GM10248 (cell line): ENCODE data around the gene RBPJL.

Source experiments
- CTCF ChIA-PET: fragments of 300-600 bp; sonication (Branson Sonifier 250); formaldehyde crosslinking; extraction: SDS; loops from one replicate; lab custom pipeline; 2021; ENCODE audit warnings: antibody characterized with exemption; lab: Yijun Ruan, JAX
- POLR2A ChIA-PET: fragments of 350-650 bp; sonication (Branson Sonifier 250); formaldehyde crosslinking; extraction: SDS; loops from one replicate; lab custom pipeline; 2020; ENCODE audit warnings: antibody characterized with exemption; lab: Yijun Ruan, JAX
- DNase-seq: peaks from one replicate; pipeline ENCODE4 v3.0.0; 2012; ENCODE audit errors: extremely low spot score
- CTCF ChIP-seq: IDR thresholded peaks from 2 replicates; pipeline ENCODE4 v1.5.1; 2012; ENCODE audit warnings: mild to moderate bottlenecking, low read depth; ENCODE audit errors: extremely low read depth, missing control alignments, control extremely low read depth

Gene RBPJL

GRCh38 chr20:45266977-45267376, 39.7 kb upstream of the RBPJL start:
- CTCF ChIA-PET, result no interaction called here
- POLR2A ChIA-PET, result no interaction called here
- no peak for DNase-seq
- TF ChIP-seq CTCF, result no peak

GRCh38 chr20:45268531-45268930, 38.1 kb upstream of the RBPJL start:
- DNase-seq, result no peak
- TF ChIP-seq CTCF, result no peak
- ChIA-PET POLR2A (no interaction called here), CTCF (interaction anchor here (1.6 to 2.1 kb wide), 3 partner anchors 9 to 26 kb away, joined by 5 to 9 read pairs (median 5); no protein-coding TSS in a partner anchor)

GRCh38 chr20:45269056-45269455, 37.6 kb upstream of the RBPJL start:
- no peak for DNase-seq
- ChIA-PET CTCF (interaction anchor here (1.2 to 2.1 kb wide), 4 partner anchors 10 to 29 kb away, joined by 3 to 9 read pairs (median 5); no protein-coding TSS in a partner anchor), POLR2A (no interaction called here)
- no peak for TF ChIP-seq CTCF

- CTCF ChIA-PET, result interaction anchor here (1.2 to 2.1 kb wide), 4 partner anchors 11 to 28 kb away, joined by 3 to 9 read pairs (median 5); no protein-coding TSS in a partner anchor
- POLR2A ChIA-PET, result no interaction called here
- no peak for DNase-seq
- no peak for TF ChIP-seq CTCF
Measured at GRCh38 chr20:45269754-45270270, 36.8 kb upstream of the RBPJL start.

GRCh38 chr20:45275338-45275737, 31.3 kb upstream of the RBPJL start:
- no peak for DNase-seq
- no peak for TF ChIP-seq CTCF
- POLR2A ChIA-PET, result no interaction called here
- CTCF ChIA-PET, result interaction anchor here (1.2 to 1.5 kb wide), 2 partner anchors 16 to 495 kb away, joined by 3 to 7 read pairs; no protein-coding TSS in a partner anchor

- TF ChIP-seq CTCF, result no peak
- no peak for DNase-seq
- CTCF ChIA-PET, result interaction anchor here (1.1 to 5.2 kb wide), 2 partner anchors 9 to 12 kb away, joined by 5 to 50 read pairs; no protein-coding TSS in a partner anchor
- POLR2A ChIA-PET, result no interaction called here
Measured at GRCh38 chr20:45279992-45280391, 26.6 kb upstream of the RBPJL start.
